ENCODE measurements around the gene ZNF410.

DNA sequence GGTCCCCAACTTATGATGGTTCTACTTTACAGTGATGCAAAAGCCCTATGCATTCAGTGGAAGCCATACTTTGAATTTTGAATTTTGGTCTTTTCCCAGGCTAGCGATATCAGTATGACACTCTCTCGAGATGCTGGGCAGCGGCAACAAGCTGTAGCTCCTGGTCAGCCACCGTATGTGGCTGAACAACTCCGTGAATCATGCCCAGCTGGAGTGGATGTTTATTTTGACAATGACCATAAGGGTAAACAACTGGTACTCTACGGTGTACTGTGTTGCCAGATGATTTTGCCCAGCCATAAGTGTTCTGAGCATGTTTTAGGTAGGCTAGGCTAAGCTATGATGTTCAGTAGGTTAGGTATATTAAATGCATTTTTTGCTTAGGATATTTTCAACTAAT is 8.2 kb upstream of the ZNF410 start:
- no peak for TF ChIP-seq POLR2A (IDR thresholded peaks at IDR 0.05)
- TF ChIP-seq, protein P1, sequence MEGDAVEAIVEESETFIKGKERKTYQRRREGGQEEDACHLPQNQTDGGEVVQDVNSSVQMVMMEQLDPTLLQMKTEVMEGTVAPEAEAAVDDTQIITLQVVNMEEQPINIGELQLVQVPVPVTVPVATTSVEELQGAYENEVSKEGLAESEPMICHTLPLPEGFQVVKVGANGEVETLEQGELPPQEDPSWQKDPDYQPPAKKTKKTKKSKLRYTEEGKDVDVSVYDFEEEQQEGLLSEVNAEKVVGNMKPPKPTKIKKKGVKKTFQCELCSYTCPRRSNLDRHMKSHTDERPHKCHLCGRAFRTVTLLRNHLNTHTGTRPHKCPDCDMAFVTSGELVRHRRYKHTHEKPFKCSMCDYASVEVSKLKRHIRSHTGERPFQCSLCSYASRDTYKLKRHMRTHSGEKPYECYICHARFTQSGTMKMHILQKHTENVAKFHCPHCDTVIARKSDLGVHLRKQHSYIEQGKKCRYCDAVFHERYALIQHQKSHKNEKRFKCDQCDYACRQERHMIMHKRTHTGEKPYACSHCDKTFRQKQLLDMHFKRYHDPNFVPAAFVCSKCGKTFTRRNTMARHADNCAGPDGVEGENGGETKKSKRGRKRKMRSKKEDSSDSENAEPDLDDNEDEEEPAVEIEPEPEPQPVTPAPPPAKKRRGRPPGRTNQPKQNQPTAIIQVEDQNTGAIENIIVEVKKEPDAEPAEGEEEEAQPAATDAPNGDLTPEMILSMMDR (IDR thresholded peaks at IDR 0.05): no peak
